ENCODE measurements around the gene PRKCH. TPM values are rescaled to one million over a fixed set of nuclear protein-coding genes. Genes with fewer than 3 reads are reported as not detected.

PRKCH gene
- total RNA-seq, 2 donors from 2014 or later, result 24.6 to 73.6 TPM

GRCh38 chr14:61323970-61324369 lies 2.6 kb downstream of the PRKCH start:
- no peaks in the 10 kb centered on the region for H3K9me3 ChIP-seq
- H3K36me3 ChIP-seq, result no peaks in the 10 kb centered on the region
- no peak overlapping the region for H3K27ac ChIP-seq
- H3K27me3 ChIP-seq (replicated peaks; ENCODE audit: insufficient read depth), result no peaks in the 10 kb centered on the region
- peaks cover 0 to 17% of the 10 kb centered on the region in 2 donors for H3K4me1 ChIP-seq (ENCODE audit: control insufficient read depth in 1 of 2, low read depth in 2 of 2)
- ATAC-seq (ENCODE audit: insufficient number of reproducible peaks, low FRiP score, low read depth) (no peak), DNase-seq (ENCODE audit: low spot score) (no peak)
- peak overlapping the region; percentile 83 for H3K4me3 ChIP-seq
- TF ChIP-seq CTCF (IDR thresholded peaks at IDR 0.05), result no peak

DNA sequence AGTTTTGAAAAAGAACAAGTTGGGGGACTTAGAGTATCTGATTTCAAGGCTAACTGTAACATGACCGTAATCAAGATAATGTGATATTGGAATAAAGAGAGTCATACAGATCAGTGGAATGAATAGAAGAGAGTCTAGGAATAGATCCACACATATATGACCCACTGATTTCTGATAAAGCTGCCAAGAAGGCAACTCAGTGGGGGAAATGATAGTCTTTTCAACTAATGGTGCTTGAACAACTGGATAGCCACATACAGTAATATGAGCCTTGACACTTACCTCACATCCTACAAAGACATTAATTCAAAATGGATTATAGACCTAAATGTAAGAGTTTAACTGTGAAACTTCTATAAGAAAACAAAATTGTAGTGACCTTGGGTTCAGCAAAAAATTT lies 3.8 kb downstream of the PRKCH start:
- no peak for ATAC-seq (ENCODE audit: insufficient number of reproducible peaks, low FRiP score, low read depth)
- H3K27ac ChIP-seq, result no peak overlapping the region
- no peak overlapping the region for H3K4me3 ChIP-seq
- no peaks in the 10 kb centered on the region for H3K27me3 ChIP-seq (replicated peaks; ENCODE audit: insufficient read depth)
- TF ChIP-seq CTCF (IDR thresholded peaks at IDR 0.05), result no peak
- H3K9me3 ChIP-seq, result no peaks in the 10 kb centered on the region
- no peaks in the 10 kb centered on the region for H3K36me3 ChIP-seq
- peaks cover 0 to 17% of the 10 kb centered on the region in 2 donors for H3K4me1 ChIP-seq (ENCODE audit: control insufficient read depth in 1 of 2, low read depth in 2 of 2)
- no peak for DNase-seq (ENCODE audit: low spot score)

DNA sequence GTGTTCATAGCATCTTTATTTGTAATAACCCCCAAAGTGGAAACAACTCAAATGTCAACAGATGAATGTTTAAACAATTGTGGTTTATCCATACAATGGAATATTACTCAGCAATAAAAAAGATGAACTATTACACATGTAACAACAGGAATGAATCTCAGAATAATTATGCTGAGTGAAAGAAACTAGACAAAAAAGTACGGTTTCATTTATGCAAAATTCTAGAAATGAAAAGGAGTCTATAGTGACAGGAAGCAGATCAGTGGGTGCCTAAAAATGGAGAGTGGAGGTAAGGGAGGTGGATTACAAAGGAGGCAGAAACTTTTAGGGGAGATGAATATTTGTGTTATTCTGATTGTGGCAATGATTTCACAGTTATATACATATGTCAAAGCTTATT lies 4.8 kb downstream of the PRKCH start:
- Histone ChIP-seq H3K4me1 (ENCODE audit: control insufficient read depth in 1 of 2, low read depth in 2 of 2) (peaks cover 0 to 14% of the 10 kb centered on the region in 2 donors), H3K9me3 (no peaks in the 10 kb centered on the region), H3K27me3 (replicated peaks; ENCODE audit: insufficient read depth) (no peaks in the 10 kb centered on the region), H3K27ac (no peak overlapping the region), H3K36me3 (no peaks in the 10 kb centered on the region), H3K4me3 (no peak overlapping the region)
- no peak for TF ChIP-seq CTCF (IDR thresholded peaks at IDR 0.05)
- ATAC-seq (ENCODE audit: insufficient number of reproducible peaks, low FRiP score, low read depth), result no peak
- no peak for DNase-seq (ENCODE audit: low spot score)

- Histone ChIP-seq H3K27me3 (replicated peaks; ENCODE audit: insufficient read depth) (no peaks in the 10 kb centered on the region), H3K4me1 (ENCODE audit: control insufficient read depth in 1 of 2, low read depth in 2 of 2) (peaks cover 0 to 9% of the 10 kb centered on the region in 2 donors), H3K27ac (peak overlapping the region in 1 of 2 donors; percentile 14), H3K36me3 (no peaks in the 10 kb centered on the region), H3K4me3 (peak overlapping the region; percentile 20), H3K9me3 (no peaks in the 10 kb centered on the region)
- no peak for DNase-seq (ENCODE audit: low spot score)
- ATAC-seq (ENCODE audit: insufficient number of reproducible peaks, low FRiP score, low read depth), result no peak
- TF ChIP-seq CTCF (IDR thresholded peaks at IDR 0.05), result no peak
Measured at GRCh38 chr14:61326847-61327246, 5.5 kb downstream of the PRKCH start.

GRCh38 chr14:61328626-61329262 lies 7.4 kb downstream of the PRKCH start:
- Histone ChIP-seq H3K27ac (no peak overlapping the region), H3K4me3 (no peak overlapping the region), H3K36me3 (no peaks in the 10 kb centered on the region), H3K4me1 (ENCODE audit: control insufficient read depth in 1 of 2, low read depth in 2 of 2) (no peaks in the 10 kb centered on the region), H3K27me3 (replicated peaks; ENCODE audit: insufficient read depth) (no peaks in the 10 kb centered on the region), H3K9me3 (no peaks in the 10 kb centered on the region)
- ATAC-seq (ENCODE audit: insufficient number of reproducible peaks, low FRiP score, low read depth) (no peak), DNase-seq (ENCODE audit: low spot score) (no peak)
- TF ChIP-seq CTCF (IDR thresholded peaks at IDR 0.05), result no peak

All from thoracic aorta (tissue), 2 donors.